SU-DHL-6 (cell line): ENCODE measurements around the gene PLEKHG2.

Source experiments
- EZH2phosphoT487 ChIP-seq: fragments of 200-600 bp; sonication (generic), shearing (Covaris generic); conservative IDR thresholded peaks from 2 replicates; pipeline ENCODE4 v1.6.1; 2018; ENCODE audit warnings: mild to moderate bottlenecking, antibody characterized with exemption, low read length, moderate library complexity, mixed read lengths
- TF ChIP-seq, protein P1 (sequence below): fragments of 200-600 bp; sonication (generic); IDR thresholded peaks from one replicate; pipeline ENCODE4 v1.5.1; 2017; ENCODE audit warnings: antibody characterized with exemption, mild to moderate bottlenecking, low read length, moderate library complexity; ENCODE audit not compliant: insufficient read depth, poor library complexity, severe bottlenecking

DNA sequence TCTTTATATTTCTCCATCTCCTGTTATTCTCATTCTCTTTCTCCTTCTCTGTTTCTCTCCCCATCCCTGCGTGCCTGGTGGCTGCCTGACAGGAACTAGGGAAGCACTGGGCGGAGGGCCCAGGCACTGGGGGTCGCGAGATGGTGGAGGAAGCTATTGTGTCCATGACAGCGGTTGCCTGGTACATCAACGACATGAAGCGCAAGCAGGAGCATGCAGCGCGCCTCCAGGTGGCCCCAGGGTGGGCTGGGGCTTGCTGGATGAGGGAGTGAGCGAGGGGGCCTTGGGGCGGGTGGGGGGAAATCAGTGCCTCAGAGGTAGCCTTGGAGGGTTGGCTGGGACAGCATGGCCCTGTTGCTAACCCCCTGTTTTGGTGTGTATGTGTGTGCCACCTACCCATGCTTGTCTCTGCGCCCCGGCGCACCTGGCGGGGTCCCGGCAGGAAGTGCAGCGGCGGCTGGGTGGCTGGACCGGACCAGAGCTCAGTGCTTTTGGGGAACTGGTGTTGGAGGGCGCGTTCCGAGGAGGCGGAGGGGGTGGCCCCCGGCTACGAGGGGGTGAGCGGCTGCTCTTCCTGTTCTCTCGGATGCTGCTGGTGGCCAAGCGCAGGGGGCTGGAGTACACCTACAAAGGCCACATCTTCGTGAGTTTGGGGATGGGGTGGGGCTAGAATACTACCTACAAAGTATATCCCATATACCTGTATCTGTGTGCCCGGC lies 5.2 kb downstream of the PLEKHG2 start:
- TF ChIP-seq, protein P1, sequence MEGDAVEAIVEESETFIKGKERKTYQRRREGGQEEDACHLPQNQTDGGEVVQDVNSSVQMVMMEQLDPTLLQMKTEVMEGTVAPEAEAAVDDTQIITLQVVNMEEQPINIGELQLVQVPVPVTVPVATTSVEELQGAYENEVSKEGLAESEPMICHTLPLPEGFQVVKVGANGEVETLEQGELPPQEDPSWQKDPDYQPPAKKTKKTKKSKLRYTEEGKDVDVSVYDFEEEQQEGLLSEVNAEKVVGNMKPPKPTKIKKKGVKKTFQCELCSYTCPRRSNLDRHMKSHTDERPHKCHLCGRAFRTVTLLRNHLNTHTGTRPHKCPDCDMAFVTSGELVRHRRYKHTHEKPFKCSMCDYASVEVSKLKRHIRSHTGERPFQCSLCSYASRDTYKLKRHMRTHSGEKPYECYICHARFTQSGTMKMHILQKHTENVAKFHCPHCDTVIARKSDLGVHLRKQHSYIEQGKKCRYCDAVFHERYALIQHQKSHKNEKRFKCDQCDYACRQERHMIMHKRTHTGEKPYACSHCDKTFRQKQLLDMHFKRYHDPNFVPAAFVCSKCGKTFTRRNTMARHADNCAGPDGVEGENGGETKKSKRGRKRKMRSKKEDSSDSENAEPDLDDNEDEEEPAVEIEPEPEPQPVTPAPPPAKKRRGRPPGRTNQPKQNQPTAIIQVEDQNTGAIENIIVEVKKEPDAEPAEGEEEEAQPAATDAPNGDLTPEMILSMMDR = no peak
- TF ChIP-seq EZH2phosphoT487 = no peak
